ENCODE measurements around the gene GPC2.

Gene GPC2

DNA sequence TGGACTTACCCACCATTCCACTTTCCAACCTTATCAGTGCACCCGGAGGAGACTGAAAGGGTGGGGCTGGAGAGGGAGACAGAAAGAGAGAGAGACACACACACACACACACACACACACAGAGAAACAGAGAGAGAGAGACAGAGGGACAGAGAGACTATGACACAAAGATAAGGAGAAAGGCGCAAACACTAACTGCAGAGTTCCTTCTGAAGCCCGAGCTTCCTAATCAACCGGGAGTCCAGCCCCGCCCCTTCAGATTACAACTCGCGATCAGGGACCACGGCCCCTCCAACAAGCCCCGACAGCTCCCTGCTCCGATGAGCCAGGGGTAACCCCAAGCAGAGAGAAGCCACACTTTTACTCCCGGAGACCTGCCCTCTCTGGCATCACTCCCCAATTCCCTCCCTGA, 9.3 kb downstream of the GPC2 start:
- ATAC-seq = no peak

DNA sequence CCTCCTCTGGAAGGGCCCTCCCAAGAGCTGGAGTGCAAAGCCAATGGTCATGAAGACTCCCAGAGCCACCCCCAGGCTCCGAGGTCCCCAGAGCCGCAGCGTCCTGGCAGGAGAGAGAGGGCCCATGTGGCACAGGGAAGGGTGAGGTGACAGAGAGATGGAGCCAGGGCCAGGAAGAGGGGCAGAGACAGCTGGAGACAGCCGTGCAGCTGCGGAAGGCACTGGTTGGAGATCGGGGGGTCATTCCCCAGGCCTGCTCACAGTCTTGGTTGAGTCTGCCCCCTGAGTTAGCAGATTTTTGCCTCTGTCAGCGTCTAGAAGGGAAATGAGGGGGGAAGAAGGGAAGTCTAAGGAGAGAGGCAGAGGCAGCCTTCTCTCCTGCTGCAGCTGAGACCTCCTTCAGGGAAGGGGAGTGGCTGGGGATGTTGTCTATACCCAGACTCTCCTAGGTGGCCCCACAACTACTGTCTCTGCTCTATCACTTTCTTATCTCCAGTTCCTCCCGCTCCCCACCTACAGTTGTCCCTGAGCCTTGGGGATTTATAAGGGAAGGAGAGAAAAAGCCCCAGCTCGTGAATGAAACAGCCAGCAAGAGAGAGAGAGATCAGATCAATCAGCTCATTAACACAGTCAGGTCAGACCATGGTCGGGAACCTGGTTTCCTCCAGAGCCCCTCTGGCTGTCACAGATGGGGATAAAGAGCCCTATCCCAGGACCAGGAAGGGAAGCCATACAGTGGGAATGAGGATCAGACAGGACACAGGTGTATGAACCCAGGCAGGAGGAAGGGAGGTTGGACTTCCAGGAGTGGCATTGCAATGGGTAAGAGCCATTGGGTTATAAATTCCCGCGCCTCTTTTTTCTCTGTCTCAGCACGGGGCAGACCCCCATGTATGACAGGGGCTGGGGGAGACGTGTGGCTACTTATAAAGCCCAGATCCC, 9.9 kb downstream of the GPC2 start:
- ATAC-seq = no peak

DNA sequence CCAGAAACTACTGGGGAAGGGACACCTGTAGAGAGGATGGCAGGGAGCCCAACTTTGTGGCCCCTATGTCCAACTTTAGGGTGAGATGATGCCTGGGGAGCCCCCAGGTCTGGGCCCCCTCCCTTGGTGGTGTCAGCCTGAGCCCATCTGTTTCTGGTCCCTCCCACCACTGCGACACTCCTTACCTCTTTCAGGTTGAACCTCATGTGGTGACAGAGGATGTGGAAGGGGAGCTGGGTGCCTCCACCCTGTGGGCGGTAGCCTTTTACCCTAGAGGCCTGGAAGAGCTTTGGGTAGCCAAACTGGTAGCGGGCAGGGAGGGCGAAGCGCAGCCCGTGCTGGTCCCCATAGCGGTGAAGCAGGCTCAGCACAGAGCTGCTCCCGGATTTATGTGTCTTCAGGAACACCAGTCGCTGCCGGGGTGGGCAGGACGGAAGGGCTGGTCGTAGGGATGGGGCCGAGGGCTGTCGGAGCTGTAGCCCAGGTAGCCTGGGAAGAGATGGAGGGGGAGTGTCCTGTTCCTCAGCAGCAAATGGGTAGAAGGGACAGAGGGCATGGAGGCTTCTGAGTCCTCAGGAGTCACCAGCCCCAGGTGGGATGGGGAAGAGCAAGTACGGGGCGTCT, 10.8 kb downstream of the GPC2 start:
- ATAC-seq = peak; percentile 41 to 46

DNA sequence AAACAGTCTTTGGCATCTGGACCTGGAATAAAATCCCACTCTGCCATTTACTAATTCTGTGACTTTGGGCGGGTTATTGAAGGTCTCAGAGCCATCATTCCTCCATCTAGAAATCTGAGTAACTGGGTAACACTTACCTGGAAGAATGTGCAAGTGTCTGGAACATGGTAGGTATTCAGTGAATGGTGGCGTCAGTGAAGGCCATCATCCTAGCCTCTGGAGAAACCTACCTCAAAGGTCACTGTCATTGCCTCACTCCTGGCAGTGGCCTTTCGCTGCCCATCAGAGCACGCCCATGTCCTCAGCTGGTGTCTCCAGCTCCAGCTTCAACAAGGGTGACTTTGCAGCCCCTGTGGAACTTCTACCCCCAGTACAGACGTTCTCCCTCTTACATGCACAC, 13.3 kb downstream of the GPC2 start:
- no peak for ATAC-seq

DNA sequence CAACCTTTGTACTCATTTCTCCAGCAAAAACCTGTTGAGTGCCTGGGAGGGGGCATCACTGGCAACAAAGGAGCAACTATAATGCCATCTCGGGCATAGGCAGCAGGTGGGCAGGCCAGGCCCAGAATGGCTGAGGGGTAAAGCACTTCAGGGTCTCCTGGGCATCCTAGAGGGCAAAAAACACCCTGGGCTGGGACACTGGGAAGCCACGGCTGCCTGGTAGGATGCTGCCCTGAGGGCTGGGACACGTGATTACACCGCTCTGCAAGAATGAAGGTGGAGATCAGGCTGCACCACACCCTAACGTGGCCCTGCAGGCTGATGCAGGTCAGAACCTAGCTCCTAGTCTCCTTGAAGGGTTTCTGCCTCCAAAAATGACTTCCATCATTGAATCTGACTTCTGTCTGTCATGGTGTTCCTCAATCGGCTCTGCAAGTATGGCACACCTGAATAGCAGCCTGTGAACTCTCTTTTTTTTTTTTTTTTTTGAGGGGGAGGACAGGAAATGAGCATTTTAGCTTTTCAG, 14.1 kb downstream of the GPC2 start:
- ATAC-seq = no peak

DNA sequence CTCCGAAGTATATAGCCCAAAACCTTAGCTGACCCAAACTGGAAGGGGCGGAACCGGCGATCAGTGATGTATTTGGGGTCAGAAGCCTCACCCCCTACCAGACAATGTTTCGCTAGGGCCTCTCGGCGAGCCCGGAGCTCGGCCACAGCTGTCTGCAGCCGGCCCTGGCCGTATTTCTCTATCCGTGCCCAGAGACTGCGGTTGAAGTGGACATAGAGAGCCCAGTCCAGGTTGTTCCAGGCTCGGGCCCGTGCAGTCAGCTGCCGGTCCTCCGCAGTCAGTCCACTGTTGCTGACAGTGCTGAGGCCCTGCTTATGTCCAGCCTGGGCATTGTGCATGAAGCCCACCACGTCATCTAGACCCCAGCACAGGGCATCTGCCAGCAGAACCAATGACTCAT, 17.1 kb downstream of the GPC2 start:
- no peak for ATAC-seq

DNA sequence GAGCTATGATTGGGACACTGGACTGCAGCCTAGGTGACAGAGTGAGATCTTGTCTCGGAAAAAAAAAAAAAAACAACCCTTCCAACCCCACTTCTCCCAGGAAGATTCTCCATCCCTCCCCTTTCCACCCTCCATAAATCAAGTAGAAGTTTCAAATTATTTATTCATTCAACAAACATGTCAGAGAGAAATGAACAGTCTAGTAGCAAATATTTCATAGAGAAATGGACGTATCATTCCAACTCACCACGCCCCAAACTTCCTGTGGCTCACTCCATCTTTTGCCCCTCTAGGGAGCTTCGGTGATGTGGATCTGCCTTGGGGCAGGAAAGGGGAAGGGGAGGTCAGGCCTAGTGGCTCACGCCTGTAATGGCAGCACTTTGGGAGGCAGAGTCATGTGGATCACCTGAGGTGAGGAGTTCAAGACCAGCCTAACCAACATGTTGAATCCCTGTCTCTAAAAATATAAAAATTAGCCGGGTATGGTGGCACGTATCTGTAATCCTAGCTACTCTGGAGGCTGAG, 18.0 kb downstream of the GPC2 start:
- ATAC-seq = no peak

DNA sequence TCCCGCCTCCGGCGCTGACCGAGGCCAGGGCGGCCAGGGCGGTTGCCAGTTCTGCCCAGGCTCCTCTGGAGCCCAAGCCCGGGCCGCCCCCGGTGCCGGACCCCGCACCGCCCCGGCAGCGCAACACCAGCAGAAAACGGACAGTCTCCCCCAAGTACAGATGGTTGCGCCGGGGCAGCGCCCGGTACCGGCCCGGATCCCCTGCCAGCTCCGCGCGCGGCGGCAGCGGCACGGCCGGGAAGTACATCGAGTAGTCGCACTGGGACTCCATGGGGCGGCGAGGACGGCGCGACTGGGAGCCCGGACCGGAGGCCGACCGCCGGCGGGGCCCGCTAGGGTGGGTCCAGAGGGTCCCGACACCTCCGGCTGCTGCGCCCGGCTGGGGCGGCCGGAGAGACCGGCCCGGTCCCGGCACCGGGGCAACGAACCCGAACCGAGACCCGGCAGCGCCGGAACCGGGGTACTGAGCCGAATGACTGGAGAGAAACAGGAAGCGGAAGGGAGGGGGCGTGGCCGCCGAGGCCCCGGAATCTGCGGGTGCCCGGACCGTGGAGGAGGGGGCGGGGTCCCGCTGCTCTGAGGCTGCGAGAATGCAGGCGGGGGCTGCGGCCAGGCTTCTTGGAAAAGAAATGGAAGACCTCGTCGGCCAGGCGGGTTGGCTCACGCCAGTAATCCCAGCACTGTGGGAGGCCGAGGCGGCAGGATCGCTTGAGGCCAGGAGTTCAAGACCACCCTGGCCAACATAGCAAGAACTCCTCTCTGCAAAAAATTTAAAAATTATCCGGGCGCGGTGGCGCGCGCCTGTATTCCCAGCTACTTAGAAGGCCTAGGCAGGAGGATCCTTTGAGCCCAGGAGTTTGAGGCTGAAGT, 18.7 kb downstream of the GPC2 start, which contains the start of gene TRAPPC14:
Gene TRAPPC14, minus strand, starts transcription at position 495 of the 870 bp plus-strand sequence. Its CDS starts 224 bp downstream, at position 271.
- ATAC-seq = peak; percentile 91 to 92

DNA sequence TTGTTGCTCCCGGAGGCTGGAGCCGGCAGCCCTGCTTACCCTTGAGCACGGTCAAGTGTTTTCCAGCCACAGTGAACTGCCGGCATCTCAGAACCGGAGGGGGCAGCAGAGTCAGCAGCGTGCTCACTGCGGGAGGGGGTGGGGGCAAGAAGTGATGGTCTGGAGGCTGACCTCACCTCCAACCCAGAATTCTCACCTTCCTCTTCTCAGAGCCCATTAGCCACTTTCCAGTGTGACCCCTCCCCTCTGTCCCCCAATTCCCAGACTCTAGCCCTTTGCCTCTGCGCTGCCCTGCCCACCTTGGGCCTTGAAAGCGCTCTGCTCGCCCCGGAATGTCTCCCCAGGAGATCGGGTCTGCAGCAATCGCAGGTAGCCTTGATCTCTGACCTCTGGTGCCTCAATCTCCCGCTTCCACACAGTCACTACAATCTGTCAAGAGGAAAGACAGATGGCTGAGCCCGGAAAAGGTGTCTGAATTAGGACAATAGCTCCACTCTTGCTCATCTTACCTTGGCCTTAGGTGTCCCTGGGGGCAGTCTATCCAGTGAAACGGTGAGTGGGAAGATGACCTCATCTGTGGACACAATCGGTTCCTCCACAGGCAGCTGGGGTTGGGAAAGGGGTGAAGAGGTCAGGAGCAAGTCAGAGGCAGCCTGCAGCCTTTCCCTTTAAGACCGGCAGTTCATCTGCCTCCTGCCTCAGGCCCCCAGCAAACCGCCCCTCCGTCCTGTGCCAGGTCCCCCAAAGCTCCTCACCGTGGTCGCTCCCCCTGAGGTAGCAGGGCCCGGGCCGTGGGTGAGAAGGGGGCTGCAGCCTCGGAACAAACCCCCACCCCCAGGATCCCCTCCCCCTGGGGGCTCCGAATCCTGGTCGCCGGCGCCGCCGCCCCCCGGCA, 19.6 kb downstream of the GPC2 start:
- no peak for ATAC-seq

DNA sequence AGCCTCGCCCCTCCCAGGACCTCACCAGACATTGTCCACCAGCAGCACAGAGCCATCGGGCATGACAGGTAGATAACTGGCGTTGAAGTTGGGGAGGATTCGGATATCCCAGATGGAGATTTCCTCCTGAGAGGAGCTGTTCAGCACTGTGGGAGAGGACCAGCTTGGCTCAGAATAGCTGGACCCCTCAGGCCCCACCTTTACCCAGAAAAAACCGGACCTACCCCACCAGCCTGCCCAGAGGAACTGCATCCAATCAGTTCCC, 20.2 kb downstream of the GPC2 start:
- ATAC-seq = no peak

DNA sequence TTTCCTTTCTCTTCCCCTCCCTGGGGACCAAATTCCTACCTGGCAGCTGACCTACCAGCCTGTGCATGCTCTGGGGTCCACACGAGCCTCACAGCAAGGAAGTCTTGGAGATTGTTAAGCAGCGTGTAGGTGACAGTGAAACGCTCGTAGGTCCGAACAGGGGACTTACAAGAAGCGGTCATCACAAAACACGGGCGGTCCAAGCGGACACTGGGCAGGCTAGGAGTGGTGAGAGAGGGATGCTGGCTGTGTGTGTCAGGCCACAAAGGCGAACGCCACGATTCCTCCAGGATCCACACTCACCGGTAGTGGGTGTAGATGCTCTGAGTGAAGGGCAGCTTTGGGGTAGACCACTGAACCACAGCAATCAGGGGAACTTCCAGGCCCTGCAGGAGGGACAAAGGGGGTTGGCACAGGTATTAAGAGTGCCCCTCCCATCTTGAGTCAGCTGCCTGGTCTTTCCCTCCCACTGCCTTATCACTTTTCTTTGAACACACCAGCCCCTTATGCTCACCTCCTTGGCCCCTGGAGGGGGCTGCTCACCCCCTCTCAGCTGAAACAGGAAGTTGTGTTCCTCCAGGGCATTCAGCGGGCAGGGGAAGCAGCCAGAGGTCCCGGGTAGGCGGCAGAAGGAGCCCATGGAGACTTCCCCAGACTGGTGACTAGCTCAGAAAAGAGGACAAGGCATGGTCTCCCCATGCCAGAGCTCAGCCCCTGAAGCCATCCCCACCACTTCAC, 20.7 kb downstream of the GPC2 start:
- peak; percentile 22 to 29 for ATAC-seq

DNA sequence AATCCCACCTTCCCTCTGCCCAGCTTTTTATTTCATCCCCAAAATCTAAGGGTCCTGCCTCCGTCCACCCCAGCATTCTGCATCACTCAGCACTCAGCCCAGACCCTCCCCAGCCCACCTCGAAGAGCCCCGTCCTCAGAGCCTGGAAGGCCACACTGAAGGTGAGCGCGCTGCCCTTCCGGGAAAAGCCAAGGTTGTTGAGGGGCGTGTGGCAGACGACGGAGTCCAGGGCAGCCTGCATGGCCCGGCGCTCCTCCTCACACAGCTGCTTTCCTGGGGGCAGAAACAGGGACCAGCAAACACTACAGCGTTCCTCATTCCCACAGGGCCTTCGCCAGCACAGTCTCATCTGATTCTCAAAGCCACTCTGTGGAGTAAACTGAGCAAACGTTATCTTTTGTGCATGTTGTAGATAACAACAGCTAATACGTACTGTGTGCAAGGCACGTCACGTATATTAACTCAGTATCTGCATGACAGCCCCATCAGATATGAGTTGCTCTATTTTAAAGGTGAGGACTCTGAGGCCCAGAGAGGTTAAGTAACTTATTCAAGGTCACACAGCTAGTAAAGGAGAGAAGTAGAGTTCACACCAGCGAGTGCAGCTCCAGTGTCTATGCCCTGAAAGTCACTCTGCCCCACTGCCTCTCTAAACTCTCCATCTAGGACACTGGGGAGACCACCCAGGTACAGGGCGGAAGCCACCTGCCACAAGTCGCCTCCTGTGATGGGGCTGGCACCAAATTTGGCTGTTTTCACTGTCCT, 21.4 kb downstream of the GPC2 start:
- no peak for ATAC-seq

DNA sequence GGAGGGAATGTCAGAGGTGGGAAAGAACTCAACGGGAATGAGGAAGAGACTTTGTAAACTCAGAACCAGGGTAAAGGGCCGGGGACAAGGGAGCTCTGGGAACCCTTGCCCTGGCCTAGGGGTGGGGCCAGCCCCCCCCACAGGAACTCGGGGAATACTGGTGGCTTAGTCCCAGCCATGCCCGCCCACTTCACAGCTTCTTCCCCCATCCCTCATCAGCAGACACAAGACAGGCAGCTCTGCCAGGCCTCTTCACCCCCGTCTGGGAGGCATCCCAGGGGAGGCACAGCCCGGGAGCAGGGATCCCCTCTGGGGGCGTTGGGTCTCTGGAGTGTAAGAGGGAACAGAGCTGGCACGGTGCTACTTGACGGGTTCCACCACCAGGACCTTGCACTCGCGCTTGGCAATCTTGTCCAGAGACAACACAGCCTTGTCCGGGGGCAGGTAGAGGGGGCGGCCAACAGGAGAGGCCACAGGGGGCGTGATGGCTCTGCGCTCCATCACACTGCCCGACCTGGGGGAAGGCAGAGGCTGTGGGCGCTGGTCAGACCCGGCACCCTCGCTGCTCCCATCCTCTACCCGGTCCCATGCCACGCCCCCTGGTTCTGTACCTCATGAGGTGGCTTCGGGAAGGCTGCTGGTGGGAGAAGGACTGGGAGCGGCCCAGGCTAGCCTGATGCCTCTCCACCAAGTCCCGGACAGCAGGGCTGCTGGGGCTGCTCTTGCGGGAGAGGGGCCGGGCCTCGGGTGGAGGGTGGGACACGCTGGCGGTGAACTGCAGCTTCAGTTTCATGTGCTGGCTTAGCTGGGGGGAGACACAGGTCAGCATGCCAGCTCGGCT, 22.3 kb downstream of the GPC2 start:
- ATAC-seq = no peak

DNA sequence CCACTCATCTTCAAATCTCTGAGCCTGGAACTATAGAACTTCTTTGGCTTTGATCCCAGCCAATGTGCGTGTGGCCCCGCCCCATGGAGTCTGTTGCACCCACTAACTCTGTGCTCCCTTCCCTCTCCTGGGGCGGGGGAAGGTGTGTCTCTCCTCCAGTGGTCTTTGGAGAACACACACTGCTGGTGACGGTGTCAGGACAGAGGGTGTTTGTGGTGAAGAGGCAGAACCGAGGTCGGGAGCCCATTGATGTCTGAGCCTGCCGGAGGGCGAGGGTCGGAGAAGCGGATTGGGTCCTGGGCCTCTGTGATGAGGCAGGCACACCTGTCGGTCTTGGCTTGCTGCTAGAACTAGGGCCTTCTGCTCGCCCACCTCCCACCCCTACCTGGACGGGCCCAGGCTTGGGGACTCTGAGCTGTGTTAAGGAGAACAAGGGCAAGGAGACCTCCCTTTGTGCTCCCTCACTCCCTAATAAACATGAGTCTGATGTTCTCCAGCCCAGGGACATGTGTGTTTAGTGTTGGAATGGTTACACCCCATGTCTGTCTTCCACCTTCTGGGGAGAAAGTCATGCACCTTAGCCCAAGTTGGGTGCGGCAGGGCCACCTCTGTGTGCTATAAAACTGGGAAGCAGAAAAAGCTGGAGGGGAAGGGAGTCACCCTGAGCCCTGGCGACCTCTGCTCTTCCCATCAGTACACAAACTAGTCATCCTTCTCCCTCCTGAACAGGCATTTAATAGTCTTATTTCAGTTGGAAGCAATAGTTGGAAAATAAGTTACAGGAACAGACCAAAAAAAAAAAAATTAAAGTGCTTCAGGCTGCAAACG, 23.3 kb downstream of the GPC2 start:
- no peak for ATAC-seq

DNA sequence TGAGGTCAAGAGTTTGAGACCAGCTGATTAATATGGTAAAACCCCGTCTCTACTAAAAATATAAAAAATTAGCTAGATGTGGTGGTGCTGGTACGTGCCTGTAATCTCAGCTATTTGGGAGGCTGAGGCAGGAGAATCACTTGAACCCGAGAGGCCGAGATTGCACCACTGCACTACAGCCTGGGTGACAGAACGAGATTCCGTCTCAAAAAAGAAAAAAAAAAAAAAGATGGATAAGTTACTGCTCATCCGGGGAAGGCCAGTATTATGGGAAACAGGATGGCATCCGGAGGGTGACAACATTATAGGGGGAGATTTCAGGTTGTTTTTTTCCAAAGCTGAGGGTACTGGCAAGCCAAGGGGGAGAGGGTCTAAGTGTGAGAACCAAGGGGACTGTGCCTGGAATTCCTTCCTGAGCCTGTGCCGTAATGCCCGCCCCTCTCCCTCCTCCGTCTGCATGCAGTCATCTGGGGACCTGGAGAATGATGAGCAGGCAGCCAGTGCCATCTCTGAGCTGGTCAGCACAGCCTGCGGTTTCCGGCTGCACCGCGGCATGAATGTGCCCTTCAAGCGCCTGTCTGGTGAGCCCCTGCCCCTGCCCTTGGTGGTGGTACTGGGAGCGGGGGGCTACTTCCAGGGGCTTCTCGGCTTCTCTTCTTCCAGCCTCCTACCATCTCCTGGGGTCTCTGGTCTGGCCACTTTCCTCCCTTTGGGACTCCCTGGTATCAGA, 24.1 kb downstream of the GPC2 start:
- ATAC-seq = no peak

DNA sequence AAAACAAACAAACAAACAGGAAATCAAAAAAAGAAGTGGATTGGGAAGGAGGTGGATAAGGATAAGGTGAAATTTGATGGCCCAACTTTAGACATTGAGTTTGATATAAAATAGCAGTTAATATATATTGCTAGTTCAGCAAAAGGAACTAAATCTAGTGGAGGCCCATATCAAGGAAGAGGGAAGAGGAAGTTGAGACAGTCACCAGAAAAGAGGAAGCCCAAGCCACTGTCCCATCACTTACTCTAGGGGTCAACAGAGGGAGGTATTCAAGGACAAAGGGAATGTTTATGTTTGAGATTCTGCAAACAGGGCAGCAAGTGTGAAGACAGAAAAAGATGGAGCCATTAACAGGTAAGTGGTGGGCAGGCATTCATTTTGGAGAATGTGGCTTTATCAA, 24.8 kb downstream of the GPC2 start:
- no peak for ATAC-seq

DNA sequence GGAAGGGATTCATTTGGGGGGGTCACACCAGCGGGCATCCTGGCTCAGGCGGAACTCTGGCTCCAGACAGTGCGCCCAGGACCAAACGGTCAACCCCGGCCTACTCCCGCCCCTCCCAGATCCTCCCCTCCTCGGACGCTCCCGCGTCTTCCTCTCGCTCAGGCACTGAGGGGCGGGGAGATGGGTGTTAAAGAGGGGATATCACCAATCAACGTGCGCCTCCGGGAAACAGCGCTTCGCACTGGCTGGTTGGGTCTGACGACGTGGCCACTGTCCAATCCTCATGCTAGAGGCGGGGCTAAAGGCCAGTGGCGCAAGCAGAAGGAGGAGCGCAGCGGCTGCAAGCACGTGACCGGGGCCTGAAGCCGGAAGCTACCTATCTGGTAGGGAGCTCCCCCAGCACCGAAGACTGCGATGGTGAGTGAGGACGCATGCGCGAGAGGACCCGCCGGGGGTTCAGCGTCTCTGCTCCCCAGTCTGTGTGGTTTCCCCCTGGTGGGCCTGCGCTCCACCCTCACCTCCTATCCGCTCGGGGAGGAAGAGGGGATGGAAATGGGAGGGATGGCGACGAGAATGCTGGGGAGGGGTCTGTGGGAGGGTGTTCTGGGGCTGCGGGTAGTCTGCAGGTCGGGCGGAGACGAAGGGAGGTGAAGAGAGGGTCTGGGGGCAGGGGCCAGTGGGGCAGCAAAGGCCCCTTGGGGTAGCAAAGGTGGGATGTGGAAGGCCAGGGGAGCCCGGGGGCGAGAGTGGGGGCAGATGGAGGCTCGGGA, 28.4 kb downstream of the GPC2 start, which contains the start of gene LAMTOR4:
Gene LAMTOR4, plus strand, starts transcription at position 360 of the 770 bp plus-strand sequence. Its CDS starts 55 bp downstream, at position 415.
- peak; percentile 98 for ATAC-seq

Data from activated CD4-positive, CD25-positive, alpha-beta regulatory T cell treated with anti-CD3 and anti-CD28 coated beads, Interleukin-2, amount 50 U/mL, for 24 hours (primary cell).